ENCODE data around the gene KIRREL1.

The KIRREL1 gene

GRCh38 chr1:158007667-158008386 lies 14.4 kb downstream of the KIRREL1 start:
- no peak for DNase-seq (ENCODE audit: low read depth)

GRCh38 chr1:158008630-158009029 lies 15.2 kb downstream of the KIRREL1 start:
- no peak for DNase-seq (ENCODE audit: low read depth)

GRCh38 chr1:158011714-158012113 lies 18.3 kb downstream of the KIRREL1 start:
- DNase-seq (ENCODE audit: low read depth) = no peak

- DNase-seq (ENCODE audit: low read depth) = no peak
Measured at GRCh38 chr1:158013840-158014730, 20.6 kb downstream of the KIRREL1 start.

GRCh38 chr1:158014731-158015320 lies 21.4 kb downstream of the KIRREL1 start:
- DNase-seq (ENCODE audit: low read depth) = no peak

GRCh38 chr1:158016651-158017335 lies 23.3 kb downstream of the KIRREL1 start:
- DNase-seq (ENCODE audit: low read depth) = no peak

- DNase-seq (ENCODE audit: low read depth) = no peak
Measured at GRCh38 chr1:158017800-158018595, 24.6 kb downstream of the KIRREL1 start.

GRCh38 chr1:158019171-158019868 lies 25.9 kb downstream of the KIRREL1 start:
- DNase-seq (ENCODE audit: low read depth) = no peak

- DNase-seq (ENCODE audit: low read depth) = no peak
Measured at GRCh38 chr1:158020259-158020885, 26.9 kb downstream of the KIRREL1 start.

GRCh38 chr1:158020886-158021620 lies 27.6 kb downstream of the KIRREL1 start:
- no peak for DNase-seq (ENCODE audit: low read depth)

- no peak for DNase-seq (ENCODE audit: low read depth)
Measured at GRCh38 chr1:158021721-158022120, 28.3 kb downstream of the KIRREL1 start.

- DNase-seq (ENCODE audit: low read depth) = no peak
Measured at GRCh38 chr1:158022554-158023312, 29.3 kb downstream of the KIRREL1 start.

- DNase-seq (ENCODE audit: low read depth) = no peak
Measured at GRCh38 chr1:158024737-158025136, 31.3 kb downstream of the KIRREL1 start.

- DNase-seq (ENCODE audit: low read depth) = no peak
Measured at GRCh38 chr1:158025576-158026230, 32.3 kb downstream of the KIRREL1 start.

GRCh38 chr1:158026651-158027050 lies 33.2 kb downstream of the KIRREL1 start:
- DNase-seq (ENCODE audit: low read depth) = no peak

GRCh38 chr1:158027508-158027907 lies 34.1 kb downstream of the KIRREL1 start:
- no peak for DNase-seq (ENCODE audit: low read depth)

- no peak for DNase-seq (ENCODE audit: low read depth)
Measured at GRCh38 chr1:158028969-158029368, 35.5 kb downstream of the KIRREL1 start.

- no peak for DNase-seq (ENCODE audit: low read depth)
Measured at GRCh38 chr1:158035014-158035413, 41.6 kb downstream of the KIRREL1 start.
